CD14-positive monocyte (primary cell): Measurements from ENCODE around the gene TANGO2. TPM values are rescaled to one million over a fixed set of nuclear protein-coding genes. Genes with fewer than 3 reads are reported as not detected.

Source experiments
- DNase-seq, 3 donors: peaks; one replicate each; pipeline ENCODE4 v3.0.0-alpha.2; 2011 to 2022
- H2AFZ ChIP-seq: 2 replicates; pipeline ENCODE4 v1.6.0; 2012; ENCODE audit warnings: mild to moderate bottlenecking, low read depth, low read length, inconsistent platforms; ENCODE audit not compliant: insufficient read depth, poor library complexity, severe bottlenecking
- H3K27ac ChIP-seq, 2 donors: 1 replicate in 1 of 2; 2 replicates in 1 of 2; pipeline ENCODE4 v1.5.1; 2012 to 2013; ENCODE audit warnings: low read length in 2 of 2, control low read depth in 1 of 2, inconsistent platforms in 1 of 2, low read depth in 1 of 2, mild to moderate bottlenecking in 1 of 2
- H3K27me3 ChIP-seq, 2 donors: one replicate each; pipeline versions ENCODE4 v1.6.0 to v1.6.1; 2011 to 2013; ENCODE audit warnings: low read length in 2 of 2; ENCODE audit not compliant: control insufficient read depth in 2 of 2, insufficient read depth in 2 of 2
- H3K36me3 ChIP-seq, 2 donors: replicated peaks in 1 of 2; 1 replicate in 1 of 2; 2 replicates in 1 of 2; pipeline versions ENCODE4 v1.5.1 to v1.6.1; 2012 to 2013; ENCODE audit warnings: low read length in 2 of 2, control low read depth in 1 of 2, inconsistent platforms in 1 of 2, mild to moderate bottlenecking in 1 of 2; ENCODE audit not compliant: insufficient read depth in 2 of 2, control insufficient read depth in 1 of 2
- H3K4me1 ChIP-seq, 2 donors: 1 replicate in 1 of 2; 2 replicates in 1 of 2; pipeline versions ENCODE4 v1.5.1 to v1.6.1; 2012 to 2013; ENCODE audit warnings: low read length in 2 of 2, control low read depth in 1 of 2, inconsistent platforms in 1 of 2, mild to moderate bottlenecking in 1 of 2, moderate library complexity in 1 of 2; ENCODE audit not compliant: insufficient read depth in 2 of 2, control insufficient read depth in 1 of 2
- H3K4me2 ChIP-seq: replicated peaks from 2 replicates; pipeline ENCODE3; 2012; ENCODE audit warnings: low read length, moderate library complexity, mild to moderate bottlenecking; ENCODE audit not compliant: poor library complexity, severe bottlenecking; ENCODE audit errors: extremely low read depth
- H3K4me3 ChIP-seq, 3 experiments: fragments of 200-600 bp in 1 of 3; sonication (generic) in 1 of 3; replicated peaks in 1 of 3; 1 replicate in 2 of 3; 2 replicates in 1 of 3; pipeline ENCODE4 v1.5.1; 2011 to 2013; ENCODE audit warnings: low read length in 3 of 3, mild to moderate bottlenecking in 3 of 3, control low read depth in 2 of 3, low read depth in 2 of 3, inconsistent platforms in 1 of 3, moderate library complexity in 1 of 3
- H3K79me2 ChIP-seq: 2 replicates; pipeline ENCODE4 v1.6.0; 2012; ENCODE audit warnings: mild to moderate bottlenecking, control low read depth, inconsistent platforms, low read length, moderate library complexity; ENCODE audit not compliant: insufficient read depth
- H3K9ac ChIP-seq: 2 replicates; pipeline ENCODE4 v1.6.0; 2017; ENCODE audit warnings: low read length, mild to moderate bottlenecking; ENCODE audit not compliant: insufficient read depth, poor library complexity, severe bottlenecking
- H3K9me3 ChIP-seq, 2 donors: replicated peaks in 1 of 2; 1 replicate in 1 of 2; 2 replicates in 1 of 2; pipeline versions ENCODE4 v1.5.1 to v1.6.1; 2012 to 2013; ENCODE audit warnings: low read length in 2 of 2, control low read depth in 1 of 2; ENCODE audit not compliant: control insufficient read depth in 1 of 2, insufficient read depth in 1 of 2
- H4K20me1 ChIP-seq: 2 replicates; pipeline ENCODE4 v1.6.0; 2012; ENCODE audit warnings: mild to moderate bottlenecking, low read length, control low read depth, moderate library complexity; ENCODE audit not compliant: insufficient read depth
- H3K27ac Mint-ChIP-seq, 7 donors: one replicate each; pipeline ENCODE4 v1.8.0; 2020; ENCODE audit warnings: mild to moderate bottlenecking in 7 of 7, mixed read lengths in 7 of 7, moderate library complexity in 6 of 7, inconsistent platforms in 2 of 7
- H3K27me3 Mint-ChIP-seq, 3 donors: one replicate each; pipeline ENCODE4 v1.8.0; 2021 to 2022; ENCODE audit warnings: low read depth in 3 of 3, mild to moderate bottlenecking in 3 of 3, mixed read lengths in 3 of 3, moderate library complexity in 3 of 3, inconsistent platforms in 1 of 3
- H3K36me3 Mint-ChIP-seq, 2 donors: one replicate each; pipeline ENCODE4 v1.8.0; 2020; ENCODE audit warnings: mixed read lengths in 2 of 2, inconsistent platforms in 1 of 2, mild to moderate bottlenecking in 1 of 2
- H3K4me1 Mint-ChIP-seq: one replicate; pipeline ENCODE4 v1.8.0; 2020; ENCODE audit warnings: mild to moderate bottlenecking, mixed read lengths
- H3K4me3 Mint-ChIP-seq, 2 donors: one replicate each; pipeline ENCODE4 v1.8.0; 2020; ENCODE audit warnings: mild to moderate bottlenecking in 2 of 2, mixed read lengths in 2 of 2, moderate library complexity in 1 of 2
- H3K9me3 Mint-ChIP-seq, 7 donors: one replicate each; pipeline ENCODE4 v1.8.0; 2020 to 2022; ENCODE audit warnings: mixed read lengths in 7 of 7, mild to moderate bottlenecking in 6 of 7, moderate library complexity in 6 of 7, inconsistent platforms in 2 of 7
- WGBS: methylation state at CpG from one replicate; pipeline ENCODE4 v1.1.5; 2013; ENCODE audit warnings: missing lambda C conversion rate; ENCODE audit not compliant: insufficient coverage; 5-methylcytosine and 5-hydroxymethylcytosine counted together
- intact Hi-C, 2 donors: fragments of 100-400 bp; cut with micrococcal nuclease; formaldehyde crosslinking; loops; one replicate each; pipeline versions ENCODE4 v1.15.0 to v1.15.1; 2023
- polyA plus RNA-seq, 3 donors: library from polyadenylated mRNA; depleted of rRNA in 1 of 3; unstranded in 2 of 3; stranded (reverse) in 1 of 3; fragments of 300-500 nt in 2 of 3; fragments of >200 nt in 1 of 3; fragmentation: Illumina TruSeq in 2 of 3; gene quantifications; 1 replicate in 2 of 3; 2 replicates in 1 of 3; pipeline ENCODE4 v1.2.3, GENCODE V29; 2012 to 2021
- TF ChIP-seq, protein P1 (sequence below): fragments of 200-600 bp; IDR thresholded peaks from one replicate; pipeline ENCODE4 v1.8.0; 2022; ENCODE audit warnings: antibody characterized with exemption, mild to moderate bottlenecking

The TANGO2 gene
- polyA plus RNA-seq, 3 donors = 56.4 to 94.9 (median 58.2) TPM

DNA sequence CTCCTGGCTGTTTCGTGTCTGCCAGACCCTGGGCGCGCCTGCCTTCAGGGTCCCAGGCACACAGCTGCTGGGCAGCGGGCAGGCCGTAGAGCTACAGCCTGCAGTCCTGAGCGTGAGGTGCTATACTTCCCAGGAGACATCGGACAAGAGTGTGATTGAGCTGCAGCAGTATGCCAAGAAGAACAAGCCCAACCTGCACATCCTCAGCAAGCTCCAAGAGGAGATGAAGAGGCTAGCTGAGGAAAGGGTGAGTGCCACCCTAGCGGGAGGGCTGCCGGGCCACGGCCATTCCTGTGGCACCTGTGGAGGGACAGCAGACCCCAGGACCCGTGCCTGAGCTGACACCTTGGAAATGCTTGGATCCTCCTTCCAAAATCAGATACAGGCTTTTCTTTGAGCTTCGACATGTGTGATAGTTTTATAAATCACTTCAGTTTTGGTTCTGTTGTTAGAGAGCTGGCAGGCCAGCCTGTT is 87.9 kb downstream of the TANGO2 start:
- Histone ChIP-seq H3K9me3 (no peaks in the 10 kb centered on the region), H3K4me1 (no peaks in the 10 kb centered on the region), H2AFZ (no peak overlapping the region), H3K27me3 (no peaks in the 10 kb centered on the region), H3K36me3 (peaks cover 83 to 96% of the 10 kb centered on the region in 2 donors), H3K79me2 (peaks cover 3% of the 10 kb centered on the region), H3K9ac (no peak overlapping the region), H4K20me1 (peaks cover 21% of the 10 kb centered on the region), H3K4me2 (no peak overlapping the region), H3K27ac (no peak overlapping the region), H3K4me3 (no peak overlapping the region)
- H3K4me3 Mint-ChIP-seq = no peak overlapping the region
- no peaks in the 10 kb centered on the region for H3K4me1 Mint-ChIP-seq
- H3K36me3 Mint-ChIP-seq = peaks cover 50 to 88% of the 10 kb centered on the region in 2 donors
- peak overlapping the region in 1 of 7 donors; percentile 65 for H3K27ac Mint-ChIP-seq
- intact Hi-C loops = no loop called here
- H3K27me3 Mint-ChIP-seq = peaks cover 0 to 2% (median under 1%) of the 10 kb centered on the region in 3 donors
- 90% methylated on average over 6 of the region's 12 CpGs for WGBS
- TF ChIP-seq, protein P1, sequence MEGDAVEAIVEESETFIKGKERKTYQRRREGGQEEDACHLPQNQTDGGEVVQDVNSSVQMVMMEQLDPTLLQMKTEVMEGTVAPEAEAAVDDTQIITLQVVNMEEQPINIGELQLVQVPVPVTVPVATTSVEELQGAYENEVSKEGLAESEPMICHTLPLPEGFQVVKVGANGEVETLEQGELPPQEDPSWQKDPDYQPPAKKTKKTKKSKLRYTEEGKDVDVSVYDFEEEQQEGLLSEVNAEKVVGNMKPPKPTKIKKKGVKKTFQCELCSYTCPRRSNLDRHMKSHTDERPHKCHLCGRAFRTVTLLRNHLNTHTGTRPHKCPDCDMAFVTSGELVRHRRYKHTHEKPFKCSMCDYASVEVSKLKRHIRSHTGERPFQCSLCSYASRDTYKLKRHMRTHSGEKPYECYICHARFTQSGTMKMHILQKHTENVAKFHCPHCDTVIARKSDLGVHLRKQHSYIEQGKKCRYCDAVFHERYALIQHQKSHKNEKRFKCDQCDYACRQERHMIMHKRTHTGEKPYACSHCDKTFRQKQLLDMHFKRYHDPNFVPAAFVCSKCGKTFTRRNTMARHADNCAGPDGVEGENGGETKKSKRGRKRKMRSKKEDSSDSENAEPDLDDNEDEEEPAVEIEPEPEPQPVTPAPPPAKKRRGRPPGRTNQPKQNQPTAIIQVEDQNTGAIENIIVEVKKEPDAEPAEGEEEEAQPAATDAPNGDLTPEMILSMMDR = no peak
- H3K9me3 Mint-ChIP-seq = no peaks in the 10 kb centered on the region
- no peak for DNase-seq

DNA sequence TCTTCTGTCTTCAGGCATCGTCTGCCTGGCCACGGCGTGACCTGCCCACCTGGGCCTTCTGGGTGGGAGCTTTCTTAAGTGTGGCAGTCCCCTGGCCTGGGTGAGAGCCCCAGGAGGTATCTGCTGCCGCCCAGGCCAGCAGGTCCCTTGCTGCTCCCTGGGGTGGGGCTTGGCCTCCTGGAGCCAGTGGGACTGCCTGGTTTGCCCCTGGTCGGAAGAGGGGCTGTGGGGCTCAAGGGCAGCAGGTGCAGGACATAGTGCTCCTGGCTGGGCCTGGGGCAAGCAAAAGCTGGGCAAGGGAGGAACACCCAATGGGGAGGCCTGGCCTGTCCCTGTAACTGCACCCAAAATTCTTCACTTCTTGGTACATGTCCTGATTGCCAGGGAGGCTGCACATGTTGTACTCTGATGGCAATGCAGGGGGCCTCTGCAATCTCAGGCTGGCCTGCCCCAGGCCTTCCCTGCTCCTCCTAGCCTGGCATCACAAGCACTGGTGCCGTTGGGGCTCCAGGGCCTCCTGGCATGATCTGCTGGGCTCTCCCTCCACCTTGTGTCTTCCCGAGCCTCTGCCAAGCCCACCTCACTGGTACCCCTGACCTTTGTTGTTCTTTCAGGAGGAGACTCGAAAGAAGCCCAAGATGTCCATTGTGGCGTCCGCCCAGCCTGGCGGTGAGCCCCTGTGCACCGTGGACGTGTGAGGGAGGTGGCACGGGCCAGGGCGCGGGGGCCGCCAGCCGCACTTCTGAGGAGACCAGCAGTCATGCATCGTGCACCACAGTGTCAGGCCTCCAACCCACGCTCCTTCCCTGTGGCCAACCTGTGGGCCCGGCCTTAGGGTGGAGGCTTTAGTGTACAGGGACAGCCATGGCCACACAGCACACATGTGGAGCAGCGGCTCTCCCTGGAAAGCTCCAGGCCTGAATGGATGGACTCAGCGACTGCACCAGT is 88.8 kb downstream of the TANGO2 start:
- intact Hi-C loops = loop anchor here in 1 of 2 donors (10.0 kb wide), 2 partner anchors 85 to 255 kb away; partner anchors contain the start of genes GNB1L, RTL10 and TANGO2
- Mint-ChIP-seq H3K27ac (peak overlapping the region in 3 of 7 donors; percentile 12 to 83 (median 75)), H3K27me3 (peaks cover 0 to 2% (median 1%) of the 10 kb centered on the region in 3 donors), H3K4me3 (no peak overlapping the region), H3K9me3 (no peaks in the 10 kb centered on the region), H3K36me3 (peaks cover 53 to 89% of the 10 kb centered on the region in 2 donors), H3K4me1 (peaks cover 2% of the 10 kb centered on the region)
- no peak for DNase-seq
- no peak overlapping the region for H3K27ac ChIP-seq
- H3K27me3 ChIP-seq = no peaks in the 10 kb centered on the region
- H3K79me2 ChIP-seq = peaks cover 9% of the 10 kb centered on the region
- 97% methylated on average over 23 of the region's 23 CpGs for WGBS
- no peaks in the 10 kb centered on the region for H3K4me1 ChIP-seq
- H3K4me3 ChIP-seq = no peak overlapping the region
- peaks cover 21% of the 10 kb centered on the region for H4K20me1 ChIP-seq
- H2AFZ ChIP-seq = no peak overlapping the region
- no peaks in the 10 kb centered on the region for H3K9me3 ChIP-seq
- no peak overlapping the region for H3K4me2 ChIP-seq
- no peak overlapping the region for H3K9ac ChIP-seq
- TF ChIP-seq, protein P1 = no peak
- H3K36me3 ChIP-seq = peaks cover 88 to 98% of the 10 kb centered on the region in 2 donors
